ENCODE measurements around the gene RNF150. TPM values are rescaled to one million over a fixed set of nuclear protein-coding genes. Genes with fewer than 3 reads are reported as not detected.
"Not testable (repeated sequence)": the region's sequence is repeated elsewhere in the genome, so short reads cannot be mapped to it uniquely, and the experiment has no call there.

Gene RNF150
- total RNA-seq, 4 donors from 2014 or later: 13.1 to 24.3 (median 15.7) TPM

DNA sequence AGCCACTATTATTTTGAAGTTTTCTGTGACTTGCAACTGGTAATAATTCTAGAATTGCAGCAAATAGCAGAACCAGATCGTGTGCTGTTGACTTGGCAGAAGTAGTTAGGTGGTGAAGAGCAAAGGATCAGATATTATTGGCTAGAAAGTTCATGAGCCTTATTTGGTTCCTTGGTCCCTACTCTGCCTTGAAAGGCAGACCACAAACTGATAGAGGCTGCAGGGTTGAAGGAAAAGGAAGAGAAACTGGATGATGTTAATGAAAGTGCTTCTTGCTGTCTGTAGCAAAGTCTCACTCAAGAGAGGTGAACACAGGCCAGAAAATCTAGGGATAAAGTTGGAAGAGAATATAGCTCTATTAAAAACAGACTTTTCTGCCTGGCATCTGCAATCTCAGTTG lies 41.2 kb upstream of the RNF150 start:
- Histone ChIP-seq H3K36me3 (no peaks in the 10 kb centered on the region), H3K9me3 (no peaks in the 10 kb centered on the region), H3K27me3 (no peaks in the 10 kb centered on the region), H3K27ac (no peak overlapping the region), H3K4me1 (no peaks in the 10 kb centered on the region), H3K4me3 (no peak overlapping the region)
- TF ChIP-seq, protein P1, sequence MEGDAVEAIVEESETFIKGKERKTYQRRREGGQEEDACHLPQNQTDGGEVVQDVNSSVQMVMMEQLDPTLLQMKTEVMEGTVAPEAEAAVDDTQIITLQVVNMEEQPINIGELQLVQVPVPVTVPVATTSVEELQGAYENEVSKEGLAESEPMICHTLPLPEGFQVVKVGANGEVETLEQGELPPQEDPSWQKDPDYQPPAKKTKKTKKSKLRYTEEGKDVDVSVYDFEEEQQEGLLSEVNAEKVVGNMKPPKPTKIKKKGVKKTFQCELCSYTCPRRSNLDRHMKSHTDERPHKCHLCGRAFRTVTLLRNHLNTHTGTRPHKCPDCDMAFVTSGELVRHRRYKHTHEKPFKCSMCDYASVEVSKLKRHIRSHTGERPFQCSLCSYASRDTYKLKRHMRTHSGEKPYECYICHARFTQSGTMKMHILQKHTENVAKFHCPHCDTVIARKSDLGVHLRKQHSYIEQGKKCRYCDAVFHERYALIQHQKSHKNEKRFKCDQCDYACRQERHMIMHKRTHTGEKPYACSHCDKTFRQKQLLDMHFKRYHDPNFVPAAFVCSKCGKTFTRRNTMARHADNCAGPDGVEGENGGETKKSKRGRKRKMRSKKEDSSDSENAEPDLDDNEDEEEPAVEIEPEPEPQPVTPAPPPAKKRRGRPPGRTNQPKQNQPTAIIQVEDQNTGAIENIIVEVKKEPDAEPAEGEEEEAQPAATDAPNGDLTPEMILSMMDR (IDR thresholded peaks at IDR 0.05): no peak
- TF ChIP-seq POLR2A (IDR thresholded peaks at IDR 0.05) (no peak), EP300 (IDR thresholded peaks at IDR 0.05) (no peak)
- WGBS, 2 donors: 51 to 69% methylated on average over 1 of the region's 1 CpG
- DNase-seq (ENCODE audit: low spot score in 2 of 2): no peak

DNA sequence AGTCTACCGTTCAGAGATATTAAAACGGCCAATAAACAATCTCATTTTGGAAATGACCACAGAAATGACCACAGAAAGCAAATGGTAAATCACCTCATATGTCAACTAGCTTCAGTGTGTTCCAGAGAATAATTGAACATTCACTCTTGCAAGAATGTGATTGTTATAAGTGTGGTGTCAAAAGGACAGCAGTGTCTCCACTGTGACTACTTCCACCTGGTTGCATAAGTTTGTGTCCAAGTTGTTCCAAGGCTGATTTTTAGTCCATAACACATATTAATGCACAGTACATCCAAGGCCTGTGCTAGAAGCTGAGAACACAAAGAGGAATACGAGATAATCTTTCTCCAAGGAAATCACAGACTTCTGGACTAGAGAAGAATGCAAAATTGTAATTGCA lies 37.4 kb upstream of the RNF150 start:
- no peak for TF ChIP-seq POLR2A (IDR thresholded peaks at IDR 0.05)
- TF ChIP-seq, protein P1 (IDR thresholded peaks at IDR 0.05): no peak
- no peak for TF ChIP-seq EP300 (IDR thresholded peaks at IDR 0.05)
- H3K27ac ChIP-seq: no peak overlapping the region
- H3K9me3 ChIP-seq: peaks cover 0 to 4% (median 0%) of the 10 kb centered on the region in 4 donors
- no peaks in the 10 kb centered on the region for H3K27me3 ChIP-seq
- H3K4me1 ChIP-seq: no peaks in the 10 kb centered on the region
- H3K36me3 ChIP-seq: no peaks in the 10 kb centered on the region
- DNase-seq (ENCODE audit: low spot score in 2 of 2): no peak
- H3K4me3 ChIP-seq: no peak overlapping the region
- WGBS, 2 donors: 70 to 71% methylated on average over 3 of the region's 3 CpGs

DNA sequence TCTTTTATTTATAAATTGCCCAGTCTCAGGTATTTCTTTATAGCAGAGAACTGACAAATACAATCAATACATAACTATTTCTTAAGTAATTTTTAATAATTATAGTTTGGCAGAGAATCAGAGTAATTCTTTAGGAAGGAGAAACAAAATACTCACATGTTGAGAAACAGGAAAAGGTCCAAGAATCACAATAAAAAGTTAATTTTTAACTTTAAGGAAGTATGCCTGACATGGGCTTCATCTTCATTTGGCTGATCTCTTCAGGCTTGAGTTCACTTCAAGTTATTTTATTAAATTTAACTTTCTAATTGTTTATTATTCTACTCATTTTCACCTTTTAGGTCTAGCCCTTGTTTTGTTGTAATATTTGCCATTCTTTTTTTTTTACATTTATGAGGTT lies 36.1 kb upstream of the RNF150 start:
- H3K9me3 ChIP-seq: peaks cover 0 to 4% (median 0%) of the 10 kb centered on the region in 4 donors
- H3K27ac ChIP-seq: no peak overlapping the region
- no peaks in the 10 kb centered on the region for H3K4me1 ChIP-seq
- DNase-seq (ENCODE audit: low spot score in 2 of 2): no peak
- no peak for TF ChIP-seq POLR2A (IDR thresholded peaks at IDR 0.05)
- no peak for TF ChIP-seq EP300 (IDR thresholded peaks at IDR 0.05)
- TF ChIP-seq, protein P1 (IDR thresholded peaks at IDR 0.05): no peak
- no peaks in the 10 kb centered on the region for H3K27me3 ChIP-seq
- H3K4me3 ChIP-seq: no peak overlapping the region
- no peaks in the 10 kb centered on the region for H3K36me3 ChIP-seq

DNA sequence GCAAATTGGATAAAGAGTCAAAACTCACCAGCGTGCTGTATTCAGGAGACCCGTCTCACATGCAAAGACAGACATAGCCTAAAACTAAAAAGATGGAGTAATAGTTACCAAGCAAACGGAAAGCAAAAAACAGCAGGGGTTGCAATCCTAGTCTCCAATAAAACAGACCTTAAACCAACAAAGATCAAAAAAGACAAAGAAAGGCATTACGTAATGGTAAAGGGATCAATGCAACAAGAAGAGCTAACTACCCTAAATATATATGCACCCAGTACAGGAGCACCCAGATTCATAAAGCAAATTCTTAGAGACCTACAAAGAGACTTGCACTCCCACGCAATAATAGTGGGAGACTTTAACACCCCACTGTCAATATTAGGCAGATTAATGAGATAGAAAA lies 31.7 kb upstream of the RNF150 start:
- not testable (repeated sequence) for H3K4me3 ChIP-seq; DNase-seq (ENCODE audit: low spot score in 2 of 2); H3K27me3 ChIP-seq; H3K36me3 ChIP-seq; H3K27ac ChIP-seq; H3K4me1 ChIP-seq; H3K9me3 ChIP-seq
- 82 to 85% methylated on average over 5 of the region's 5 CpGs for WGBS, 2 donors

DNA sequence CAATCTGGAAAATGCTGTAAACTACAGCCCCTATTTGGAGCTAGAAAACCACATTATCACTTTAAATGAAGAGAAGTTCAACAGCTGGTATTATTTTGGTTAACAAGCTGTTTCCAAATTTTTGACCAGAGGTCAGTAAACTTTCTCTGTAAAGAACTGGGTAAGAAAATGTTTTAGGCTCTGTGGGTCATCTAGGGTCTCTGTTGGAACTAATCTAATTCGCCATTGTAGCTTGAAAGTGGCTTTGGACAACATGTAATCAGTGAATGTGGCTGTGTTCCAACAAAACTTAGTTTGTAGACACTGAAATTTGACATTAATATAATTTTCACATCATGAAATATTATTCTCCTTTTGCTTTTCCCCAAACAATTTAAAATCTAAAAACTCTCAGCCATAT lies 25.8 kb upstream of the RNF150 start:
- Histone ChIP-seq H3K27ac (peak overlapping the region in 1 of 4 donors; percentile 25), H3K9me3 (no peaks in the 10 kb centered on the region), H3K27me3 (no peaks in the 10 kb centered on the region), H3K4me3 (no peak overlapping the region), H3K36me3 (no peaks in the 10 kb centered on the region), H3K4me1 (peaks cover 0 to 5% (median 0%) of the 10 kb centered on the region in 4 donors)
- no peak for TF ChIP-seq EP300 (IDR thresholded peaks at IDR 0.05)
- no peak for DNase-seq (ENCODE audit: low spot score in 2 of 2)
- 58 to 61% methylated on average over 1 of the region's 1 CpG for WGBS, 2 donors

DNA sequence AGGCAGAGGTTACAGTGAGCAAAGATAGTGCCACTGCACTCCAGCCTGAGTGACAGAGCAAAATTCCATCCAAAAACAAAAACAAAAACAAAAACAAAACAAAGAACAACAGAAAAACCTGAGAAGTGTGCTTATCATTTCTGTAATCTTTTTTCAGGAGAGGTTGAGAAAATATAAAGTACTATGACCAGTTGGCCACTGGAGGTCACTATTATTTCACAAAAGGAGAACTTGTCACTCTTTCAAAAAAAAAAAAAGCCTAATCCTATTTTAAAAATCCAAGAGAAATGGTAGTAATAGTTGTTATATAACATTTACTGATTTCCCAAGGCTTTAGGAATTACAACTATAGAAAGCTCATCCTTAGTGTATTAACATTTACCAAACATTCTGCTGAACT lies 24.9 kb upstream of the RNF150 start:
- DNase-seq (ENCODE audit: low spot score in 2 of 2): no peak
- Histone ChIP-seq H3K9me3 (no peaks in the 10 kb centered on the region), H3K4me3 (no peak overlapping the region), H3K4me1 (peaks cover 0 to 5% (median 0%) of the 10 kb centered on the region in 4 donors), H3K36me3 (no peaks in the 10 kb centered on the region), H3K27me3 (no peaks in the 10 kb centered on the region), H3K27ac (no peak overlapping the region)
- no peak for TF ChIP-seq POLR2A (IDR thresholded peaks at IDR 0.05)
- TF ChIP-seq, protein P1 (IDR thresholded peaks at IDR 0.05): peak in 4 of 5 experiments; percentile 33 to 52 (median 42)

Data from tibial nerve (tissue), 4 donors.